Measurements from ENCODE around the gene TPCN1.
A peak's percentile ranks its signal among the peaks of the same experiment; 100 is the strongest.

Gene TPCN1

GRCh38 chr12:113221181-113221996, at the start of gene TPCN1:
Gene TPCN1, plus strand, starts transcription at chr12:113221464. Its CDS starts 5,389 bp downstream, at chr12:113226853.
- peak; percentile 86 to 96 (median 92) for DNase-seq

GRCh38 chr12:113171543-113171942, 49.7 kb upstream of the TPCN1 start:
- no peak for DNase-seq

GRCh38 chr12:113172185-113172584, 49.1 kb upstream of the TPCN1 start:
- no peak for DNase-seq

- no peak for DNase-seq
These were observed 48.1 kb upstream of the TPCN1 start for GRCh38 chr12:113173081-113173698.

GRCh38 chr12:113174461-113175384, 46.5 kb upstream of the TPCN1 start:
- DNase-seq, result peak; percentile 57 to 83 (median 67)

- DNase-seq, result no peak
These were observed 42.2 kb upstream of the TPCN1 start for GRCh38 chr12:113179023-113179422.

GRCh38 chr12:113180333-113180732, 40.9 kb upstream of the TPCN1 start:
- DNase-seq, result no peak

- no peak for DNase-seq
These were observed 39.3 kb upstream of the TPCN1 start for GRCh38 chr12:113181975-113182374.

- DNase-seq, result no peak
These were observed 38.2 kb upstream of the TPCN1 start for GRCh38 chr12:113183030-113183589.

- DNase-seq, result peak in 3 of 4 experiments; percentile 48 to 72 (median 52)
These were observed 37.0 kb upstream of the TPCN1 start for GRCh38 chr12:113184098-113184899.

- DNase-seq, result peak; percentile 64 to 79 (median 77)
These were observed 36.4 kb upstream of the TPCN1 start for GRCh38 chr12:113184900-113185179.

GRCh38 chr12:113185180-113186032, 35.9 kb upstream of the TPCN1 start, which contains the start of the genes DDX54 and RITA1:
Gene DDX54, minus strand, starts transcription at chr12:113185478. Its CDS starts 27 bp downstream, at chr12:113185451.
Gene RITA1, plus strand, starts transcription at chr12:113185721. Its CDS starts 1,026 bp downstream, at chr12:113186747.
- DNase-seq, result peak; percentile 75 to 79 (median 76)

GRCh38 chr12:113186033-113186365, 35.3 kb upstream of the TPCN1 start:
- DNase-seq, result no peak

GRCh38 chr12:113186666-113187325, 34.5 kb upstream of the TPCN1 start:
- no peak for DNase-seq

GRCh38 chr12:113189361-113189760, 31.9 kb upstream of the TPCN1 start:
- DNase-seq, result no peak

- no peak for DNase-seq
These were observed 30.5 kb upstream of the TPCN1 start for GRCh38 chr12:113190761-113191160.

- DNase-seq, result no peak
These were observed 30.0 kb upstream of the TPCN1 start for GRCh38 chr12:113191227-113191626.

- no peak for DNase-seq
These were observed 26.3 kb upstream of the TPCN1 start for GRCh38 chr12:113194971-113195391.

- no peak for DNase-seq
These were observed 25.7 kb upstream of the TPCN1 start for GRCh38 chr12:113195598-113195997.

GRCh38 chr12:113196582-113196981, 24.7 kb upstream of the TPCN1 start:
- DNase-seq, result no peak
